Measurements from ENCODE around the gene PPID.
"Not testable (repeated sequence)": the region's sequence is repeated elsewhere in the genome, so short reads cannot be mapped to it uniquely, and the experiment has no call there.

PPID gene

GRCh38 chr4:158669310-158669709, 53.9 kb downstream of the PPID start:
- in situ Hi-C loops (cut with HindIII; ENCODE audit: low sequenced_read_pairs): no loop called here

GRCh38 chr4:158667651-158668198, 55.5 kb downstream of the PPID start:
- in situ Hi-C loops (cut with HindIII; ENCODE audit: low sequenced_read_pairs): no loop called here

- in situ Hi-C loops (cut with HindIII; ENCODE audit: low sequenced_read_pairs): no loop called here
These were observed 56.3 kb downstream of the PPID start for GRCh38 chr4:158666892-158667291.

- in situ Hi-C loops (cut with HindIII; ENCODE audit: low sequenced_read_pairs): no loop called here
These were observed 58.4 kb downstream of the PPID start for GRCh38 chr4:158664806-158665205.

- in situ Hi-C loops (cut with HindIII; ENCODE audit: low sequenced_read_pairs): not testable (repeated sequence)
These were observed 59.2 kb downstream of the PPID start for GRCh38 chr4:158663707-158664625.

GRCh38 chr4:158663255-158663654, 59.9 kb downstream of the PPID start:
- in situ Hi-C loops (cut with HindIII; ENCODE audit: low sequenced_read_pairs): not testable (repeated sequence)

All from DLD1 (cell line).